ENCODE data around the gene RFT1.
A peak's percentile ranks its signal among the peaks of the same experiment; 100 is the strongest.

The RFT1 gene

DNA sequence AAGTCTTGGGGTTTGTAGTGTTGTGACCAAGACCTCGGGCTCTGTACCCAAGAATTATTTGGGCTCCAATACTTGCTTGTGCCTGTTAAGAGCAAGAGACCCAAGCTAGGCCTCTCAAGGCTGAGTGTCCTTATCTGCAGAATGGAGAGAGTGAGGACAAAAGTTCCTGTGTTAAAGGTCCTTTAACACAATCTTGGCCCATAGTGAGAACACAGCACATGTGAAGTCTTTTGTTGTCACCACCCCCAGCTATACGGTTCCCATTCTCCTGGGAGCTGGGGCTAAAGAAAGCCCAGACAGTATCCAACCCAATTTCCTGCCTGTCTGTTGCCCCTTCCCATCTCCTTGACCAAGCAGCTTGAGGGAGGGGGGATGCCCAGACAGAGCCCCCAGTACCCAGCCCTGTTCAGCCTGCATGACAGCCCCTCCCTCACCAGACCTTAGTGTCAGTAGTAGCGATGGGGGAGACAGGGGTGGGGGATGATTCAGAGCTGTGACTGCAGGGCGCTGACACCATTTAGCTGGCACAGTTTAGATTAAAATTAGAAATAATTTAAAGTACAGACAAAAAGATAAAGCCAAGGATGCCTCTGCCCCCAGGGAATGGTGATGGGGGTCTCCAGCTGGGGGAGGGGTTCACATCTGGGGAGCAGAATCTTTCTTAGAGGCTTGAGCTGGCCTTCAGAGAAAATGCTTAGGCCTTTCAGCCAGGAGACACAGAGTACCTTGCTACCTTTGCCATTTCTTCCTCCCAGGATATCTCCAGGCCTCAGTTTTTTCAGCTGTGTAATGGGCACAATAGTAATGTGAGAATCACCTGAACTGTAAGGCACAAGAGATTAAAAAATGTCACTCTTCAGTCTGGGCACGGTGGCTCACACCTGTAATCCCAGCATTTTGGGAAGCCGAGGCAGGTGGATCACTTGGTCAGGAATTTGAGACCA is 33.5 kb upstream of the RFT1 start:
- no peak for DNase-seq (ENCODE audit: low spot score)

DNA sequence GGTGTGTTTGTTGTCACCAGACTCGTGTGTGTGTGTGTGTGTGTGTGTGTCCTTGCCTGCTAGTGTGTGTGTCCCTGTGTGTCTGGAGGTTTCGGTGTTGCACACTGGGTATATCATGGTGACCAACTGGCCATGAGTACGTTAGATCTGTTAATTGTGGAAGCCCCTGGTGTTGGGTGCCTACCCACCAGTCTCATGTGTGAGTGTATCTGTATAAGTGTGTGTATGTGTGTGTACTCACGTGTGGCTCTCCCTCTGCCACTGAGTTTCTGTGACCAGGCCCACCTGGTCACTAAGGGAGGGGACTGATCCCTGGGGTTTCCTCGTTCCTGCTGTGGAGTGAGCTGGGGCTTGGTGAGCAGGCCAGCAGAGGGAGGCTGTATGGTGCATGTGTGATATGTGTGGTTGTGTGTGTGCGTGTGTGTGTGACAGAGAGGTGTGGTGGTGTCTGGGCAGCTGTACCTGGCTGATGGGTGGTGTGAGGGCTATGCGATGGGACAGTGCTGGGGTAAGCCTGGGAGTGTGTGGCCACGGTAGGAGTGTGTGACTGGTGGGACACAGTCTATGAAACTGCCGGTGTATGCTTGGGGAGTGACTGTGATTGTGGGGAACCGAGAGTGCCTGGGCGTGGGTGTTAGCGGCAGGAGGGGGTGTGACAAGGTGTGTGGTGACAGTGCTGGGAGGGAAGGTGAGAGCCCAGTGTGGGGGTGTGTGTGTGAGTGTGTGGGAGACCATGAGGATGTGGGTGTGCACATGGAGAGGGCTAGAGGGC is 32.6 kb upstream of the RFT1 start:
- DNase-seq (ENCODE audit: low spot score): peak; percentile 32

DNA sequence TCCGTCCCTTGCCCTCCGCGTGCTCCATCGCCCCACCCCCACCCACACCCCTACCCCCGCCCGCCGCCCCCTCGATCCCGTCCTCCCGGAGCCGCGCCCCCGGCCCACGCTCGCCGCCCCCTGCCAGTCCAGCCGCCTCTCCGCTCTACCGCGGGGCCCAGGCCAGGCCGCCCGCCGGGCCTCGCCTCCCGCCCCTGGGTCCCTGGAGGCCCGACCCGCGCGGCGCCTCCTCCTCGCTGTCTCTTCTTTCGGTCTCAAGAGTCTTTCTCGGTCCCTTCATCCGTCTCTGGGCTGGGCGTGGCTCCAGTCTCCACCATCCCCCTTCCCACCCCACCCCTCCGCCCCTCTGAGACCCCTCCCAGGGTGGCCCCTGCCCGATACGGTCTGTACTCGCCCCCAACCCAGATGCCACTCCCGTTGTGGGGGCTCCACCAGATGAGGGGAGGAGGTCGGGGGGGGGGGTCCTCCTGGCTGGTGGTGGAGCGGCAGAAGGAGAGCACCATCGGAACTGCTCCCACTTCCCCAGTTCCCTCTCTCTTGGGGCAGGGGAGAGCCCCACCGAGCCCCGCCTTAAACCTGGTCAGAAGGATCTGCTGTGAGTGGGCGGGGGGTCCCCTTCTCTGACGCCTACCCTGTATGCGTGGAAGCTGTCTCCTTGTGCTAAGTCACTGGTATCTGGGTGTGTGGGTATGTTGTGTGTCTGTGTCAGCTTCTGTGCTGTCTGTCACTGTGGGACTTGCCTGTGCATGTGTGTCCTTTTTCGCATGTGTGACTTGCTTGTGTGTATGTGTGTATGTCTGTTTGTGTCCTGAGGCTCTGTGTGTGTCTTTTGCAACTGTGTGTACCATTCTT is 31.8 kb upstream of the RFT1 start:
- DNase-seq (ENCODE audit: low spot score): peak; percentile 26

DNA sequence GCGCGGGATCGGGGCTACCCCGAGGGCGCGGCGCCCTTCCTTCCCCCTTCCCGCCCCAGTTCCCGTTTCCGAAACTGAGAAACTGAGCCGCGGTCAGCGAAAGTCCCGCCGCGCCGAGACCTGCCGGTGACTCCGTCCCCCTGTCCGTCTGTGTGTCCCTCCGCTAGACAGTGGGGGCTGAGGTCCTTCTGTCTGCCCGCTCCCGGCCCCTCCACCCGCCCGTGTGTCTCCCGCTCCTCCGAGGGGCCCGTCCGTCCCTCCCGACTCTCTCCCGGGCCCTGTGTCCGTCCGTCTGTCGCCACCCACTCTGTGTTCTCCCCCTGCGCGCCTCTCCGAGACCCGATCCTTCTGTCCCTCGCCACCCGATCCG is 31.2 kb upstream of the RFT1 start:
- DNase-seq (ENCODE audit: low spot score): no peak

DNA sequence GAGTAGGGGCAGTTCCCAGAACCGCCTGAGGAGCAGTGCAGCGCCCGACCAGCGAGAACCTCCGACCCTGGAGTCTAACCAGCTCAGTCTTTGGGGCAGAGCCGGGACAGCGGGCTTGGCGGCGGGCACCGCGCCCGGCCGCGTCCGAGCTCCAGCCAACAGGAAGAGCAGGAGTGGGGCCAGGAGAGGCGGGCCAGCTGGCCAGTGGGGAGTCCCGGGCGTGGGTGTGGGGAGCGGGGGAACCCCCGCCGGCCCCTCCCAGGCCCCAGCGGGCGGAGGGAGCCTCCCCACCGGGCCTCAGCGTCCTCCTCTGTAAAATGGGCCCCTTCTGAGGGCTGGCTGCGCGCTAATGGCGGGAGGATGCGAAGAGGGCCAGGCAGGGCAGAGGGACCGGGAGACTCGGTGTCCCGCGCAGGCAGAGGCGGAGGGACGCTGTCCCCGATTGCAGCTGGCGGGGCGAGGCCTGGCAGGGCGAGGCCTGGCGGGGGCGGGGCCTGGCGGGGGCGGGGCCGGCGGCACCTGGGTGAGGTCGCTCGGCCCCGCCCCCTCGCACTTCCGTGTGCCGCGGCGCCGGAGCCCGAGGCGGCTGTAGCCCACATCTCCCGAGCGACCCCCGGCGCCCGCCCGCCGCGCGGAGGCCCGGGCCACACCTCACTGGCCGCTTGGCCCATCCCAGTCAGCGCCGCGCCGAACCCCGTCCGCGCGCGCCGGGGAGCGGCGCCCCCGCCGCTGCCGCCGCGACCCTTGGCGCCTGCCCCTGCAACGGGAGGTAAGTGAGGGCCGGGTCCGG is 30.6 kb upstream of the RFT1 start, which contains the start of gene PRKCD:
PRKCD (plus strand) TSS at position 550 of the 790 bp plus-strand sequence. CDS start 17,214 bp downstream, outside the sequence.
- DNase-seq (ENCODE audit: low spot score): peak; percentile 86

DNA sequence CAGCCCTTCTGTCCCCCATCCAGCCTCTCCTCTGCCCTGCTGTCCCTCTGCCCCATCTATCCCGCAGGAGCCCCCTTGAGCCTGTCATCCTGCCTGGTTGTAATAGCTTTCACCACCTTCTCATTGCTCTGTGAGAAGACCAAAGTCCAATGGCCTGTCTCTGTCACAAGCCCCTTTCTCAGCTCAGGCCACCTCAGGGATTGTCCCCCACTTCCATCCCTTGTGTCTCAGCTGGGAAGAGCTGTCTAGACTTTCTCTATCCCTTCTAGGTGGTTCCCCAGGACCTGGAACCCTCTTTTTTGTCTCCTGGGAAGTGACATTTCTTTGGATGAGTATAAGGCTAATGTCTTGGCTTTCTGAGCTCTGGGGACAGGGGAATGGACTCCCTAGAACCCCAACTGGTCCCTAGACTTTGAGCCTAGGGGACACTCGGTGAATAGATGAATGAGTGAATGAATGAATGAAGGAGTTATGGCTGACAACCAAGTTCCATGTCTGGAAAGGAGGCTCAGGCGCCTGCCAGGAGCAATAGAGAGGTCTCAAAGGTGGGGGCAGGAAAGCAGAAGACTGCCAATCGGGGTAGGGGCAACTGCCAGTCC is 29.9 kb upstream of the RFT1 start:
- no peak for DNase-seq (ENCODE audit: low spot score)

DNA sequence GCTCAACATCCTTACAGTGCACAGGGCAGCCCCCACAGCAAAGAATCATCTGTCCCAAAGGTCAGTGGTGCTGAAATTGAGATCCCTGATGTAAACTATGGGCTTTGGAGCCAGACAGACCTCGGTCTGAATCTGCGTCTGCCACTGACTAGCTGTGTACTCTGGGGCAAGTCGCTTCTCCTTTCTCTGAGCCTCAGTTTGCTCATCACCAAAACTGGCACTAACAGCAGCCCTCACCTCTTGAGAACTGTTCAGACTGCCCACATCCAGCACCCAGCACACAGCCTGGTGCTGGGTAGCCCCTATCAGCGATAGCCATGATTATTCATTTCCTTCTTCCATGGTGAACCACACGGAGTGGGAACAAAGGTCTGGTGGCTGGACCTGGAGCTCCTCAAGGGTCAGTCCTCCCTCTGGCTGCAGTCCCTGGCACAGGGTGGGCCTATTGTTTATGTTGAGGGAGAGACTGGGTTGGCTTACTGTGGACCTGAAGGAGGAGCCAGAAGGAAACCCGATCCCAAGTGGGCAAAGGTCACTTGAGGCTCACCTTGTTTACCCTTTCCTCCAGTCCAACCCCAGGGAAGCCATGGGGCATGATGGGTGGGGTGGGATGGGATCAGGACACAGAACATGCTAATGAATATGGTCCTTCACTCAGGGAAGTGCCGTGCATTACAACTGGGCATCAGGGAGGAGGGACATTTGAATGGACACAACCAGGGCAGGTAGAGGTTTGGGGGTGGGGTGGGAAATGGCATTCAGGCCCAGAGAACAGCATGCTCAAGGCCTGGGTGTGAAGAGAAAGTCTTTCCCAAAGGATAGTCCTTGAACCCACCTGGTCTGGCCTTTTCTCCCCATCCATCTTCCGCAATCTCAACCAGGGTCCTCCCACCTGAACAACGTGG is 29.2 kb upstream of the RFT1 start:
- no peak for DNase-seq (ENCODE audit: low spot score)

DNA sequence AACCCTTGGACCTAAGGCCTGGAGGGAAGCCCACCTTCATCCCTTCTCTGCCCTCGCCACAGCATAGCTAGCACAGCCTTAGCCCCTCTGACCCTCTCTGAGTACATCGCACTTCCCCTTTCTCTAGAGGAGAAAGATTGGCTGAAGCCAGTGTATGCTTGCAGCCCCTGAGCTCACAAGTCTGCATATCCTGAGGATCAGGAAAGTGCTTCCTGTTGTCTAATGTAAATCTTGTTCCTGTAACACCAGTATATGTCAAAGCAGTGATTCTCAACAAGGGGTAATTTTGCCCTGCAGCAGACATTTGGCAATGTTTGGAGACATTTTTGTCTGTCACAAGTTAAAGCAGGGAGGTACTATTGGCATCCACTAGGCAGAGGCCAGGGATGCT is 28.5 kb upstream of the RFT1 start:
- no peak for DNase-seq (ENCODE audit: low spot score)

DNA sequence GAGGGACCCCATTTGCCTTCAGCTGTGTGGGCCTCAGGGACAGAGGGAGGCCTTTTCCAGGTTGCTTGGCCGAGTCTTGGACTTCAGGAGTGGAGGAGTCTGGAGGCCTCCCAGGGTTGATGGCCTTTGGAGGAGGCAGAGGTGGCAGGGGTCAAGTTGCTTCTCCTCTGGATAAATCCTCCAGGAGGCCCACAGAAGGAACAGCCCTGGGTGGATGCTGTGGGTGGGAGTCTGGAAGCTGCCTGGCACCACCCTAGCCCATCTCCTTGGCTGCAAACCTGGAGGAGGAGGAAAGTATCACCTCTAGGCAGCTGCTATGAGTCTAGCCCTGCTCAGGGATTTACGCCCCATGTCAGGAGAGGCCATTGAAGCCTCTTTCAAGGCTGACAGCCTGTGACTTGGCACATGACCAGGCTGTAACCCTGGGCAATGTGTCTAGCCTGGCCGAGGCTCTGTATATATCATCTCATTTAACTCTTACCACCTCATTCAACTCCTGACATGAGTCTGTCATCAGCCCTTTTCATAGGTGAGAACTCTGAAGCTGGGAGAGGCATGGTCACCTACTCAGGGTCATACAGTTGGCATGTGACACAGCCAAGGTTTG is 27.8 kb upstream of the RFT1 start:
- no peak for DNase-seq (ENCODE audit: low spot score)

DNA sequence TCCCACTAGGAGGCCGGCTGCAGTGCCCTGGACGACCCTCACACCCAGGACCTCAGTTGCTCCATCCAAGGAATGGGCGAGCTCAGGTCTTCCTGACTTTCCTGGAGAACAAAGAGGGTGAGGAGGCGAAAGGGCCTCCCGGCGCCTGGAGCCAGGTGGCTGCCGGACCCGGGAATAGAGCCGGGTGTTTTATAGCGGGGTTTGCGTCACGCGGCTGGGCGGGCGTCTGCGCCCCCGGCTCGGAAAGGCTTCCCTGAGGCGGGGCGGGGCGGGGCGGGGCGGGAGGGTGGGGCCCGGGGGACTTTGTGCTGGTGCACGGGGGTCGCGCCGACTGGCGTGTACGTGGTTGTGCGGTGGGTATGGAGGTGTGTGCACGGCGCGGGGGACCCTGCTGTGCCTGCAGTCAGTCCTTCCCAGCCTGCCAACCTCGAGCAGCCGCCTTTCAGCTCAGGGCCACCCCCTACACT is 26.2 kb upstream of the RFT1 start:
- DNase-seq (ENCODE audit: low spot score): no peak

DNA sequence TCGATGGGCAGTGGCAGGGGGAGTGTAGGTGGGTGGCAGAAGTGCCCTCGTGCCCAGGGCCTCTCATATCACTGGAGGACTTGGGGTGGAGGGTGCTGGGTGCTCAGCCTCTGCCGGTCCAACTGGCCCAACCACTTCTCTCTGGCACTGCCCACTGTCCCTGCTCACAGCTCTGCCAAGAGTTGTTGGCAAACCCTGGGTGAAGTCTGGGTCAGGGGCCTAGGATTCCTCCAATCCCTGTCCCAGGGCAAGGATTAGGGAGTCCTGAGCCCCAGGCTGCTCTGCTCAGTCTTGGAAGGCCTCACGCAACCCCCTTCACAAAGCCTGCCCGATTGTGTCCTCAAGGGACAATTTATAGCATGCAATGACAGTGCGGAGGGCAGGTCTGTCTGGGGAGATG is 25.5 kb upstream of the RFT1 start:
- DNase-seq (ENCODE audit: low spot score): no peak

DNA sequence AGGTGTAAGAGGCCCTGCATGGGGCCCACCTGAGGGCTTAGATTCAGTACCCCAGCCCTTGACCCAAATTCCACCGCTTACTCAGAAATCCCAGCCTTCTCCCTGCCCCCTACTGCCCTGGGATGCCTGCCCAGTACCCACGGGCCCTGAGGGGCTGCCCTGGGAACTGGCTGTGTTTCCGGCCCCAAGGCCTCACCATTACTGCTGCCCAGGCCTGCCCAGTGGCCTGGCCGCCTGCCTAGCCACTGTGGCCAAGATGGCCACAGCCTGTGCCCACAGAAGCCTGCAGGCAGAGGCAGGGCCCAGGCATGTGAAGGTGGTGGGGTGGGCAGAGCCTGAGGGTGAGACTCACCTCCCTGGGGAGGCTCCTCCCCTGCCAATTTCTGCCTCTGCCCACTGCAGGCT is 24.6 kb upstream of the RFT1 start:
- peak; percentile 32 for DNase-seq (ENCODE audit: low spot score)

DNA sequence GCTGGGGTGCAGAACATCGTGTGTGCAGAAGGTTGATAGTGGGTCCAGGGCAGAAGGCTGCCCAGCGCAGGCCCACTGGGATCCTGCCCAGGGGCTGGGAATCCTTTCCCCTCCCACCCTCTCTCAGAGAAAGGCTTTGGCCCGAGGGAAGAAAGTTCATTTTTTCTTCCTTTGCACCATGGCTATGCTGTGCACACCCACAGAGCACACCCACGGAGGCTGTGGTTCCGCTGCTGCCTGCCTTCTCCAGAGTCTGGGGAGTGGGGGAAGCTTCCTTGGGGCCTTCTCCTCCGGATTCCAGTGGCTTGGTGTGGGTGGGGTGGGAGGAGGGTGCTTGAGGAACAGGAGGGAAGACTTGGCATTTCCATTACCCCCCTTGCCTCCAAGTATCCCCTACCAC is 23.7 kb upstream of the RFT1 start:
- DNase-seq (ENCODE audit: low spot score): no peak

DNA sequence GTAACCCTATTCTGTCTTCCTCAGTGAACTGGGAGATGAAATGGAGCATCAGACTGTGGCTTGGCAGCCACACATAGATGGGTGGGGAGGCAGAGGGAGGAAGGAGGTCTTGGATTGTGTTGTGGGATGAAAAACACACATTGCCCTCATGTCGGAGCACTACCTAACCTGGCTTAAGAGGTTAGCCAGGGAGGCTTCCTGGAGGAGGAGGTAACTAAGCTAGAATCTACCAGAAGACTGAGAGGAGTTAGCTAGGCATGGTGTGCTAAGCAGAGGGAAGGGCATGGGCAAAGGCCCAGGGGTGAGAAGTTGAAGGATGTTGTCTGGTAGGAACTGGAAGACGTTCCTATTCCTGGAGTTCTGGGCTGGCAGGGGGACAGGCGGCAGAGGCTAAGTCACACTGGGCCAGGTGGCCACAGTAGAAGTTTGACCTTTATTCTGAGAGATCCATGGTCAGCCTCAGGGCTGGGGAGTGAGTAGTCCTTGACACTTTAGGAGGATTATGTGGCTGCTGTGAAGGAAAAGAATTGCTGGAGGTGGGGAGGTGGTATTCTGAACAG is 23.1 kb upstream of the RFT1 start:
- DNase-seq (ENCODE audit: low spot score): no peak

DNA sequence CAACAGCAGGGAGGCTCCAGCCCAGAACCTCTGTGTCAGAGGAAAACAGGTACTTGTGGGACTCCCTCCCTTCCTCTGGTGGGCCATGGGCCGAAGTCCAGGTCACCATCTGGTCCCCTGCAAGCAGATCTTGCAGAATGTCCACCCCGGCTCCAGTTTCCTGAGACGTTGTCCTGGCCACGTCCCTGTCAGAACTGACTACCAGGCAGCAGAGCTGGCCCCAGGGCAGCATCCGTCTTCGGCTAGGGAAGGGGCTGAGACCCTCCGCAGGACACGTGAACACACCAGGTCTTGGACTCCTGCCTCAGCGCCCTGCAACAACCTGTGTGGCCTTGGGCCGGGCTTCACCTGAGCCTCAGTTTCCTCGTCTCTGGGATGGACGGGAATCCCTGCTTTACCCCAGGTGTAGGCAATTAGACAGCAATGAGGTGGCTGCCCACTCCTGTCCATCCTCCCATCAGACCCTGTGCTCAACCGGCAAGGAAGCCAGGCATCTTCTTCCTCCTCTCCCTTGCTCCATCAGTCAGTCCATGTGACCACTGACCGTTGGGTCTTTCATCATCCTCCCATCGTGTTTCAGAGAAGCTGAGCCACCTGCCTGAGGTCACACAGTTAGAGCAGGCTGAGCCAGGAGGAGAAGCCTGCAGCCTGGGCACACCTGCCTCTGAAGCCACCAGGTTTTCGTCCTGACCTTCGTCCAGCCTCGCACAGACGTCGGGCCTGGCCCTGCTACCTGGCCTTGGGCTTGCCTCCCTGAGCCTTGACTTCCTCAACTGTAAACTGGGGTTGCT is 21.8 kb upstream of the RFT1 start:
- no peak for DNase-seq (ENCODE audit: low spot score)

DNA sequence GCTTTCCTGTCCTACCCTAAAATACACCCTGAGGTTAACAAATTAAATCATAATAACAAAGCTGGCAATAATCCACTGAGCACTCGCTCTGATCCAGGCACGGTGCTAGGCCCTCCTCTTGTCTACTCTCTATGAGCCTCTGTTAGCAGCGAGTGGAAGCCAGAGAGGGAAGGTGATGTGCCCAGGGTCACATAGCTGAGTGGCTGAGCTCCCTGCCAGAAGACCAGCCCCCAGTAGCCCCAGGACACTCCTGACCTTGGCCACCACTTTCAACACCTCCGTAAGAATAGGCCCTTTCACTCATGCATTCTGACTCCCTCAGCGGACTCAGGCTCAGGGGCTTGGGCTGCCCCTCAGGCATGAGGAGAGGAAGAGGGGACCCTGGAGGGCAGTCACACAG is 21.2 kb upstream of the RFT1 start:
- DNase-seq (ENCODE audit: low spot score): no peak

DNA sequence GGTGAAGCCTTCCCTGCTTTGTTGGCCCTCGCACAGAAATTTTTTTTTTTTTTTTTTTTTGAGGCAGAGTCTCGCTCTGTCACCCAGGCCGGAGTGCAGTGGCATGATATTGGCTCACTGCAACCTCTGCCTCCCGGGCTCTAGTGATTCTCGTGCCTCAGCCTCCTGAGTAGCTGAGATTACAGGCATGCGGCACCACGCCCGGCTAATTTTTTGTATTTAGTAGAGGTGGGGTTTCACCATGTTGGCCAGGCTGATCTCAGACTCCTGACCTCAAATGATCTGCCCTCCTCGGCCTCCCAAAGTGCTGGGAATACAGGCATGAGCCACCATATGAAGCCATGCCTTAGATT is 20.8 kb upstream of the RFT1 start:
- DNase-seq (ENCODE audit: low spot score): peak; percentile 19

All from kidney tubule cell (primary cell).